PC-3 (cell line): ENCODE measurements around the gene SERINC2. TPM values are rescaled to one million over a fixed set of nuclear protein-coding genes. Genes with fewer than 3 reads are reported as not detected.
A peak's percentile ranks its signal among the peaks of the same experiment; 100 is the strongest.

Experiments used
- ATAC-seq: fragments of 200-7000 bp; cut with Tn5 transposase; 2 replicates; pipeline ENCODE4 v1.9.1; 2020; ENCODE audit warnings: mild to moderate bottlenecking, moderate library complexity
- BruUV-seq: library from RNA; stranded (reverse); fragments of 400-500 nt; replicated peaks from 2 replicates; lab custom pipeline; 2021; lab: Mats Ljungman, UMichigan
- CTCF ChIA-PET: fragments of 300-600 bp; sonication (Branson Sonifier 250); formaldehyde crosslinking; loops from one replicate; lab custom pipeline; 2022; ENCODE audit warnings: antibody characterized with exemption; lab: Charles Lee
- POLR2A ChIA-PET: fragments of 300-600 bp; sonication (Branson Sonifier 250); formaldehyde crosslinking; loops from one replicate; lab custom pipeline; 2022; ENCODE audit warnings: antibody characterized with exemption; ENCODE audit not compliant: unreplicated experiment; lab: Charles Lee
- DNase-seq: peaks from one replicate; pipeline ENCODE4 v3.0.0-alpha.2; 2015
- H2AFZ ChIP-seq: fragments of 300-600 bp; sonication (generic); 2 replicates; pipeline ENCODE4 v1.6.0; 2016; ENCODE audit warnings: antibody characterized with exemption, low read length
- H3F3A ChIP-seq: fragments of 300-600 bp; sonication (generic); one replicate; pipeline ENCODE4 v1.6.0; 2017; ENCODE audit warnings: antibody characterized with exemption, low read length, control low read depth, mild to moderate bottlenecking; ENCODE audit not compliant: unreplicated experiment
- H3K27ac ChIP-seq: fragments of 300-600 bp; sonication (generic); 2 replicates; pipeline ENCODE4 v1.5.1; 2016; ENCODE audit warnings: mild to moderate bottlenecking, low read length
- H3K27me3 ChIP-seq: fragments of 300-600 bp; sonication (generic); 2 replicates; pipeline ENCODE4 v1.6.1; 2016; ENCODE audit warnings: low read length, mixed read lengths
- H3K36me3 ChIP-seq: fragments of 300-600 bp; sonication (generic); 2 replicates; pipeline ENCODE4 v1.6.1; 2016; ENCODE audit warnings: low read depth, mixed run types, low read length, mixed read lengths
- H3K4me1 ChIP-seq: fragments of 300-600 bp; sonication (generic); 2 replicates; pipeline ENCODE4 v1.5.1; 2016; ENCODE audit warnings: low read length; ENCODE audit not compliant: insufficient read depth
- H3K4me2 ChIP-seq: fragments of 300-600 bp; sonication (generic); 2 replicates; pipeline ENCODE4 v1.6.0; 2016; ENCODE audit warnings: low read length
- H3K4me3 ChIP-seq: fragments of 300-600 bp; sonication (generic); 2 replicates; pipeline ENCODE4 v1.5.1; 2016; ENCODE audit warnings: mild to moderate bottlenecking, low read length, mixed read lengths
- H3K79me2 ChIP-seq: fragments of 300-600 bp; sonication (generic); 2 replicates; pipeline ENCODE4 v1.6.1; 2017; ENCODE audit warnings: low read length, mixed read lengths
- H3K9ac ChIP-seq: fragments of 300-600 bp; sonication (generic); 2 replicates; pipeline ENCODE4 v1.6.0; 2016; ENCODE audit warnings: mild to moderate bottlenecking, low read length
- H3K9me2 ChIP-seq: fragments of 300-600 bp; sonication (generic); replicated peaks from 2 replicates; pipeline ENCODE4 v1.6.1; 2016; ENCODE audit warnings: mixed run types, low read length, mixed read lengths
- H3K9me3 ChIP-seq: fragments of 300-600 bp; sonication (generic); 2 replicates; pipeline ENCODE4 v1.6.1; 2016; ENCODE audit warnings: low read length, mixed read lengths
- H4K20me1 ChIP-seq: fragments of 300-600 bp; sonication (generic); 2 replicates; pipeline ENCODE4 v1.6.1; 2016; ENCODE audit warnings: low read length, mixed read lengths
- EZH2 ChIP-seq: fragments of 300-600 bp; sonication (generic); IDR thresholded peaks from one replicate; pipeline ENCODE4 v1.6.1; 2017; ENCODE audit warnings: antibody characterized with exemption, mild to moderate bottlenecking, low read length; ENCODE audit not compliant: unreplicated experiment
- EZH2phosphoT487 ChIP-seq: fragments of 300-600 bp; sonication (generic); IDR thresholded peaks from 2 replicates; pipeline ENCODE4 v1.6.1; 2018; ENCODE audit warnings: mild to moderate bottlenecking, antibody characterized with exemption, low read length, borderline replicate concordance
- intact Hi-C: fragments of 100-400 bp; cut with micrococcal nuclease; formaldehyde crosslinking; loops from 2 replicates; pipeline ENCODE4 v1.9.0; 2023
- total RNA-seq: library from RNA; depleted of rRNA; stranded (reverse); fragments of >200 nt; gene quantifications from 2 replicates; pipeline ENCODE4 v1.2.3, GENCODE V29; 2014
- TF ChIP-seq, protein P1 (sequence below): fragments of 300-600 bp; sonication (generic); conservative IDR thresholded peaks from 2 replicates; pipeline ENCODE4 v1.5.1; 2017; ENCODE audit warnings: antibody characterized with exemption, low read depth, mild to moderate bottlenecking, low read length

Gene SERINC2
- total RNA-seq, 1 experiment from 2014 or later, result 51.5 TPM

DNA sequence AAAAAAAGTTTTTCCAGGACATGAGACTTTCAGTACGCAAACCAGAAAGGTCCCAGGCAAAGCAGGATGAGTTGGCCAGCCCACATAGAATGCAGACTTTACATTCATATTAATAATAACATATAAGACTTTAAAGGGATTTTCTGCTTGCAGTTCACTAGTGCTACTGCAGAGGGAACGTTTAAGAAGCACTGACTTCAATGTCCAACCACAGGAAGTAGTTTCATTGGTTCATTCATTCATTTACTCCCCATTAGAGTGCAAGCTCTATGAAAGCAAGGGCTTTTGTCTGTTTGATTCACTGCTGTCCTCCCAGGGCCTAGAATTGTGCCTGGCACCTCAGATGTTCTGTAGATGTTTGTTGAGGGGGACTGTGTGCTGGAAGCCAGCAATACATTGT, 11.8 kb upstream of the SERINC2 start:
- no peak for TF ChIP-seq EZH2
- TF ChIP-seq, protein P1, sequence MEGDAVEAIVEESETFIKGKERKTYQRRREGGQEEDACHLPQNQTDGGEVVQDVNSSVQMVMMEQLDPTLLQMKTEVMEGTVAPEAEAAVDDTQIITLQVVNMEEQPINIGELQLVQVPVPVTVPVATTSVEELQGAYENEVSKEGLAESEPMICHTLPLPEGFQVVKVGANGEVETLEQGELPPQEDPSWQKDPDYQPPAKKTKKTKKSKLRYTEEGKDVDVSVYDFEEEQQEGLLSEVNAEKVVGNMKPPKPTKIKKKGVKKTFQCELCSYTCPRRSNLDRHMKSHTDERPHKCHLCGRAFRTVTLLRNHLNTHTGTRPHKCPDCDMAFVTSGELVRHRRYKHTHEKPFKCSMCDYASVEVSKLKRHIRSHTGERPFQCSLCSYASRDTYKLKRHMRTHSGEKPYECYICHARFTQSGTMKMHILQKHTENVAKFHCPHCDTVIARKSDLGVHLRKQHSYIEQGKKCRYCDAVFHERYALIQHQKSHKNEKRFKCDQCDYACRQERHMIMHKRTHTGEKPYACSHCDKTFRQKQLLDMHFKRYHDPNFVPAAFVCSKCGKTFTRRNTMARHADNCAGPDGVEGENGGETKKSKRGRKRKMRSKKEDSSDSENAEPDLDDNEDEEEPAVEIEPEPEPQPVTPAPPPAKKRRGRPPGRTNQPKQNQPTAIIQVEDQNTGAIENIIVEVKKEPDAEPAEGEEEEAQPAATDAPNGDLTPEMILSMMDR, result 0 out of 2 replicates have a peak, but pooled peaks have one; percentile 15
- no peak for TF ChIP-seq EZH2phosphoT487
- ChIA-PET CTCF (no interaction called here), POLR2A (no interaction called here)
- Histone ChIP-seq H3K36me3 (no peaks in the 10 kb centered on the region), H3K27me3 (no peaks in the 10 kb centered on the region), H3K9me2 (no peaks in the 10 kb centered on the region), H2AFZ (no peak overlapping the region), H3K9me3 (no peaks in the 10 kb centered on the region), H3K79me2 (no peaks in the 10 kb centered on the region), H3K4me1 (no peaks in the 10 kb centered on the region), H3F3A (no peaks in the 10 kb centered on the region), H3K4me2 (no peak overlapping the region), H4K20me1 (no peaks in the 10 kb centered on the region), H3K27ac (no peak overlapping the region), H3K9ac (no peak overlapping the region), H3K4me3 (no peak overlapping the region)
- no TSS peak for BruUV-seq
- DNase-seq (no peak), ATAC-seq (no peak)
- intact Hi-C loops, result no loop called here

GRCh38 chr1:31405578-31406245, 7.3 kb upstream of the SERINC2 start:
- H3K4me2 ChIP-seq, result no peak overlapping the region
- TF ChIP-seq EZH2phosphoT487 (no peak), EZH2 (no peak)
- TF ChIP-seq, protein P1, result no peak
- H3K4me3 ChIP-seq, result no peak overlapping the region
- no peaks in the 10 kb centered on the region for H3K4me1 ChIP-seq
- no TSS peak for BruUV-seq
- ChIA-PET POLR2A (no interaction called here), CTCF (no interaction called here)
- H3K79me2 ChIP-seq, result no peaks in the 10 kb centered on the region
- H3K27ac ChIP-seq, result no peak overlapping the region
- H3F3A ChIP-seq, result no peaks in the 10 kb centered on the region
- no peaks in the 10 kb centered on the region for H3K9me2 ChIP-seq
- H3K9ac ChIP-seq, result no peak overlapping the region
- no peaks in the 10 kb centered on the region for H3K36me3 ChIP-seq
- H3K9me3 ChIP-seq, result no peaks in the 10 kb centered on the region
- H4K20me1 ChIP-seq, result no peaks in the 10 kb centered on the region
- no peak overlapping the region for H2AFZ ChIP-seq
- H3K27me3 ChIP-seq, result no peaks in the 10 kb centered on the region
- intact Hi-C loops, result no loop called here
- ATAC-seq, result no peak
- no peak for DNase-seq

GRCh38 chr1:31407029-31407626, 5.9 kb upstream of the SERINC2 start:
- intact Hi-C loops, result no loop called here
- BruUV-seq, result no TSS peak

More at GRCh38 chr1:31407029-31407626, 5.9 kb upstream of the SERINC2 start:
- ATAC-seq (no peak), DNase-seq (no peak)
- Histone ChIP-seq H3K79me2 (no peaks in the 10 kb centered on the region), H3F3A (no peaks in the 10 kb centered on the region), H3K36me3 (no peaks in the 10 kb centered on the region), H3K9me3 (no peaks in the 10 kb centered on the region), H3K4me3 (no peak overlapping the region), H3K9me2 (no peaks in the 10 kb centered on the region), H2AFZ (no peak overlapping the region), H4K20me1 (no peaks in the 10 kb centered on the region), H3K9ac (no peak overlapping the region), H3K4me2 (no peak overlapping the region), H3K27ac (no peak overlapping the region), H3K4me1 (no peaks in the 10 kb centered on the region), H3K27me3 (no peaks in the 10 kb centered on the region)
- POLR2A ChIA-PET, result no interaction called here
- TF ChIP-seq EZH2phosphoT487 (no peak), EZH2 (no peak)
- TF ChIP-seq, protein P1, result no peak
- CTCF ChIA-PET, result no interaction called here
